Measurements from ENCODE around the gene GRIK4.

DNA sequence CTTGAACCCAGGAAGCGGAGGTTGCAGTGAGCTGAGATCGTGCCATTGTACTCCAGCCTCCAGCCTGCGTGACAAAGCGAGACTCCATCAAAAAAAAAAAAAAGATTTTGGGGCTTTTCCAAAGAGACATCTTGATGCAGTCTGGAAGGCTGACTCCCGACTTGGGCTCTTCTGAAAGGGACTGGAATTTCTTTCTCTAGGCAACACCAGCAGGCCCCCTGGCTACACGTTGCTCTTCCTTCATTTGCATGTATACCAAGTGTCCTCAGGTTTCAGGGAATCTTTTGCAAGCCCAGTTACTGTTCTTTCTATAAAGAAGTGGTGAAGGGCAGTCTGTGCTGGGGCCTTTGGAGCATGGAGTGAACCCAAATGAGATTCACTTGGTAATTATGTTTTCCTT lies 211.0 kb downstream of the GRIK4 start:
- TF ChIP-seq, protein P1, sequence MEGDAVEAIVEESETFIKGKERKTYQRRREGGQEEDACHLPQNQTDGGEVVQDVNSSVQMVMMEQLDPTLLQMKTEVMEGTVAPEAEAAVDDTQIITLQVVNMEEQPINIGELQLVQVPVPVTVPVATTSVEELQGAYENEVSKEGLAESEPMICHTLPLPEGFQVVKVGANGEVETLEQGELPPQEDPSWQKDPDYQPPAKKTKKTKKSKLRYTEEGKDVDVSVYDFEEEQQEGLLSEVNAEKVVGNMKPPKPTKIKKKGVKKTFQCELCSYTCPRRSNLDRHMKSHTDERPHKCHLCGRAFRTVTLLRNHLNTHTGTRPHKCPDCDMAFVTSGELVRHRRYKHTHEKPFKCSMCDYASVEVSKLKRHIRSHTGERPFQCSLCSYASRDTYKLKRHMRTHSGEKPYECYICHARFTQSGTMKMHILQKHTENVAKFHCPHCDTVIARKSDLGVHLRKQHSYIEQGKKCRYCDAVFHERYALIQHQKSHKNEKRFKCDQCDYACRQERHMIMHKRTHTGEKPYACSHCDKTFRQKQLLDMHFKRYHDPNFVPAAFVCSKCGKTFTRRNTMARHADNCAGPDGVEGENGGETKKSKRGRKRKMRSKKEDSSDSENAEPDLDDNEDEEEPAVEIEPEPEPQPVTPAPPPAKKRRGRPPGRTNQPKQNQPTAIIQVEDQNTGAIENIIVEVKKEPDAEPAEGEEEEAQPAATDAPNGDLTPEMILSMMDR (conservative IDR thresholded peaks at IDR 0.05; ENCODE audit: low read length) = no peak
- TF ChIP-seq EZH2phosphoT487 (IDR thresholded peaks at IDR 0.05; ENCODE audit: borderline replicate concordance, low read depth, low read length) = no peak

Data from OCI-LY7 (cell line).